Upper lobe of left lung (tissue), 4 donors: ENCODE results near the gene DMD.

Experiments used
- EP300 ChIP-seq, 4 donors: sonication (generic); formaldehyde crosslinking; IDR thresholded peaks; one replicate each; pipeline ENCODE4 v1.5.1; 2017; ENCODE audit warnings: antibody characterized with exemption in 4 of 4, control low read depth in 2 of 4
- POLR2A ChIP-seq, 4 donors: fragments of 450-650 bp; IDR thresholded peaks; one replicate each; pipeline ENCODE4 v1.5.1; 2016 to 2017; ENCODE audit warnings: antibody characterized with exemption in 4 of 4, mild to moderate bottlenecking in 2 of 4
- POLR2AphosphoS5 ChIP-seq, 2 donors: sonication (generic); formaldehyde crosslinking; IDR thresholded peaks; one replicate each; pipeline ENCODE4 v1.5.1; 2017; ENCODE audit warnings: antibody characterized with exemption in 2 of 2
- TF ChIP-seq, protein P1 (sequence below), 6 experiments: fragments of 450-650 bp in 4 of 6; fragments of 200-600 bp in 2 of 6; sonication (generic) in 2 of 6; IDR thresholded peaks; one replicate each; pipeline ENCODE4 v1.5.1; 2016 to 2019; ENCODE audit warnings: antibody characterized with exemption in 6 of 6

DNA sequence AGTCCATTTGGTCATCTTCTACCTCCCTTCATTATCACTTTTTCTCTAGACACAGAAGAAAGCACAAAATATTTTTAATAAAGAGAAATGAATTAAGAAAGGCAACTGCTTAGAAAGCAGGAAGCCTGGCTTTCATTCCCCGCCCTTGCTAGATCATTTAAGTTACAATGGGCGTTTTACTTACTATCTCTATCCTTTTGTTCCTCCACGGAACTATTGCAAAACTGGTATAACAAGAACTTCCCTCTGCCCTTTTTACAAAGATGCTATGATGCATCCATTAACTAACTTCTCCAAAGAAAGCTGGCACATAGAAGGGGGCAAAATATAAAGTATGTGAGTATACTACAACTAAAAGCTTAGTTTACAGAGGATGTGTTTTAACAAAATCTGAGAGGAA is 1705.0 kb downstream of the DMD start:
- TF ChIP-seq, protein P1, sequence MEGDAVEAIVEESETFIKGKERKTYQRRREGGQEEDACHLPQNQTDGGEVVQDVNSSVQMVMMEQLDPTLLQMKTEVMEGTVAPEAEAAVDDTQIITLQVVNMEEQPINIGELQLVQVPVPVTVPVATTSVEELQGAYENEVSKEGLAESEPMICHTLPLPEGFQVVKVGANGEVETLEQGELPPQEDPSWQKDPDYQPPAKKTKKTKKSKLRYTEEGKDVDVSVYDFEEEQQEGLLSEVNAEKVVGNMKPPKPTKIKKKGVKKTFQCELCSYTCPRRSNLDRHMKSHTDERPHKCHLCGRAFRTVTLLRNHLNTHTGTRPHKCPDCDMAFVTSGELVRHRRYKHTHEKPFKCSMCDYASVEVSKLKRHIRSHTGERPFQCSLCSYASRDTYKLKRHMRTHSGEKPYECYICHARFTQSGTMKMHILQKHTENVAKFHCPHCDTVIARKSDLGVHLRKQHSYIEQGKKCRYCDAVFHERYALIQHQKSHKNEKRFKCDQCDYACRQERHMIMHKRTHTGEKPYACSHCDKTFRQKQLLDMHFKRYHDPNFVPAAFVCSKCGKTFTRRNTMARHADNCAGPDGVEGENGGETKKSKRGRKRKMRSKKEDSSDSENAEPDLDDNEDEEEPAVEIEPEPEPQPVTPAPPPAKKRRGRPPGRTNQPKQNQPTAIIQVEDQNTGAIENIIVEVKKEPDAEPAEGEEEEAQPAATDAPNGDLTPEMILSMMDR (IDR thresholded peaks at IDR 0.05) = no peak
- TF ChIP-seq EP300 (IDR thresholded peaks at IDR 0.05) (no peak), POLR2A (IDR thresholded peaks at IDR 0.05) (no peak), POLR2AphosphoS5 (IDR thresholded peaks at IDR 0.05) (no peak)
